ENCODE measurements around the gene TBC1D14. TPM values are rescaled to one million over a fixed set of nuclear protein-coding genes. Genes with fewer than 3 reads are reported as not detected.

Gene TBC1D14
- total and polyA plus RNA-seq, 2 experiments from 2014 or later, result 33.6 to 50.8 TPM

GRCh38 chr4:6907658-6908191 lies 1.9 kb upstream of the TBC1D14 start:
- WGBS (ENCODE audit: low lambda C conversion rate, missing lambda C conversion rate), result 25% methylated on average over 22 of the region's 22 CpGs
- H3K9me2 ChIP-seq (replicated peaks; ENCODE audit: insufficient read depth), result no peaks in the 10 kb centered on the region
- no peak overlapping the region for H3K4me3 ChIP-seq
- peaks cover 34% of the 10 kb centered on the region for H3K4me1 ChIP-seq (ENCODE audit: insufficient read depth)
- peaks cover 26% of the 10 kb centered on the region for H3K79me2 ChIP-seq
- DNase-seq (ENCODE audit: low spot score), result peak; percentile 68
- TF ChIP-seq CTCF (IDR thresholded peaks at IDR 0.05; ENCODE audit: poor library complexity) (peak; percentile 62), EZH2 (IDR thresholded peaks at IDR 0.05; ENCODE audit: borderline replicate concordance) (no peak), EZH2phosphoT487 (IDR thresholded peaks at IDR 0.05; ENCODE audit: low read depth, severe bottlenecking, unreplicated experiment) (no peak)
- no peaks in the 10 kb centered on the region for H4K20me1 ChIP-seq (ENCODE audit: insufficient read depth, poor library complexity, severe bottlenecking)
- no peak overlapping the region for H3K27ac ChIP-seq
- H3K36me3 ChIP-seq (replicated peaks; ENCODE audit: insufficient read depth, low read depth), result no peaks in the 10 kb centered on the region
- H2AFZ ChIP-seq, result no peak overlapping the region
- H3K27me3 ChIP-seq, result no peaks in the 10 kb centered on the region
- H3K4me2 ChIP-seq, result peak overlapping the region; percentile 92
- H3K9me3 ChIP-seq (ENCODE audit: low read depth), result no peaks in the 10 kb centered on the region

DNA sequence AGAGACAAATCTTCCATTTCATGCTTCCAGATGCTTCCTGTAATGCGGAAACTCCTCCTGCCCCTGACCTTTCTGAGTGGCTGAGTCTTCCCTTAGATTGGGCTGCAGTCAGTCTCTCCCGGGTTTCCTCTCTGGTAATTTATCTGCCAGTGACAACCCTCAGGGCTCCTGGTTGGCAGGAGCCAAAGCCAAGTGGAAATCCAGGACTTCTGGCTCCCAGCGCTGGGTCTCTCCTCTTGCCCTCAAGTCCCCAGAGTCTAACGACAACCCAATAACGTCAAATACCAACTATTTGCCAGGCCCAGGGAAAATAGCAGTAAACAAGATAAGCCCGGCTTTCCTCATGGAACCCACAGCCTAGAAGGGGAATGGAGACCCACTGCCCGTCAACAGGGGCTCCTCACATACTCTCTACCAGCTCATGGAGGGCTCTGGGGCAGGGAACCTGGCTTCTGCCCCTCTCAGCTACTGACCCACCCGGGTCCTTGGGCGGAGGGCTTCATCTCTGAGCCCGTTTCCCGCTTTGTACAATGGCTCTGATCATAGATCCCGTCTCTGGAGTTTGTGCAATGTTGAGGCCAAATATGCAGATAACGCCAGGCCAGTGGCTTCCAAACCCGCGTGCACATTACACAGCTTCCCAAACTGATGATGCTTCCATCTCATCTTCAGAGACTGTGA lies 1.1 kb upstream of the TBC1D14 start:
- WGBS (ENCODE audit: low lambda C conversion rate, missing lambda C conversion rate), result 34% methylated on average over 15 of the region's 15 CpGs
- Histone ChIP-seq H3K4me3 (peak overlapping the region; percentile 99), H4K20me1 (ENCODE audit: insufficient read depth, poor library complexity, severe bottlenecking) (peaks cover 4% of the 10 kb centered on the region), H3K27me3 (no peaks in the 10 kb centered on the region), H2AFZ (peak overlapping the region; percentile 78), H3K27ac (peak overlapping the region; percentile 100), H3K36me3 (replicated peaks; ENCODE audit: insufficient read depth, low read depth) (no peaks in the 10 kb centered on the region), H3K9me3 (ENCODE audit: low read depth) (no peaks in the 10 kb centered on the region), H3K9me2 (replicated peaks; ENCODE audit: insufficient read depth) (no peaks in the 10 kb centered on the region), H3K4me2 (peak overlapping the region; percentile 92), H3K79me2 (peaks cover 35% of the 10 kb centered on the region), H3K4me1 (ENCODE audit: insufficient read depth) (peaks cover 38% of the 10 kb centered on the region)
- TF ChIP-seq EZH2phosphoT487 (IDR thresholded peaks at IDR 0.05; ENCODE audit: low read depth, severe bottlenecking, unreplicated experiment) (no peak), CTCF (IDR thresholded peaks at IDR 0.05; ENCODE audit: poor library complexity) (no peak), EZH2 (IDR thresholded peaks at IDR 0.05; ENCODE audit: borderline replicate concordance) (no peak)
- no peak for DNase-seq (ENCODE audit: low spot score)

DNA sequence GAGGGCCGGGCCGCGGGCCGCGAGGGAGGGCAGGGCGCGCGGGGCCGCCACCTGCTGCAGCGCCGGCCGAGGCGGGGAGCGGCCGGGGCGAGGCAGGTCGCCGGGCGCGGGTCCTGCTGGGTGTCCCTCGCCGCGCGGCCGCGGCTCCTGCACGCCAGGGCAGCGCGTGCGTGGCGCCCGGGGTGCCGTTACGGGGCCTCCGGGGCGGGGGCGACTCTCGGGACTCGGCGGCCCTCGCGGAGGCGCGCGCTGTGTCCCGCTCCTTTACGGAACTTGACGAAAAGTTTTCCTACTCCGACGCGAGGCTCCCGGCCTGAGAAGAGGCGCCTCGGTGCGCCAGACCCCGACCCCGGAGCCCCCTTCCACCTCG lies 329 bp downstream of the TBC1D14 start:
- TF ChIP-seq EZH2 (IDR thresholded peaks at IDR 0.05; ENCODE audit: borderline replicate concordance) (no peak), EZH2phosphoT487 (IDR thresholded peaks at IDR 0.05; ENCODE audit: low read depth, severe bottlenecking, unreplicated experiment) (no peak), CTCF (IDR thresholded peaks at IDR 0.05; ENCODE audit: poor library complexity) (no peak)
- Histone ChIP-seq H3K4me3 (peak overlapping the region; percentile 99), H3K36me3 (replicated peaks; ENCODE audit: insufficient read depth, low read depth) (no peaks in the 10 kb centered on the region), H3K4me1 (ENCODE audit: insufficient read depth) (peaks cover 38% of the 10 kb centered on the region), H3K27ac (peak overlapping the region; percentile 100), H3K79me2 (peaks cover 49% of the 10 kb centered on the region), H3K27me3 (no peaks in the 10 kb centered on the region), H4K20me1 (ENCODE audit: insufficient read depth, poor library complexity, severe bottlenecking) (peaks cover 6% of the 10 kb centered on the region), H3K9me2 (replicated peaks; ENCODE audit: insufficient read depth) (no peaks in the 10 kb centered on the region), H3K9me3 (ENCODE audit: low read depth) (no peaks in the 10 kb centered on the region), H3K4me2 (peak overlapping the region; percentile 100), H2AFZ (no peak overlapping the region)
- no CpG with 5 or more reads among the region's 58 CpGs for WGBS (ENCODE audit: low lambda C conversion rate, missing lambda C conversion rate)
- peak; percentile 78 for DNase-seq (ENCODE audit: low spot score)
